ENCODE measurements around the gene GATA6. TPM values are rescaled to one million over a fixed set of nuclear protein-coding genes. Genes with fewer than 3 reads are reported as not detected.

Gene GATA6
- total and polyA plus RNA-seq, 2 of the 8 experiments (the other 6 are each of a cell fraction or from before 2014, with no cell fraction given) = 0.09 TPM; not detected in 1

- TF ChIP-seq CBX8 (IDR thresholded peaks at IDR 0.05; ENCODE audit: borderline replicate concordance, low read depth, low read length) (peak; percentile 51; the same call in 1 of the 2 replicates), RNF2 (IDR thresholded peaks at IDR 0.05; ENCODE audit: borderline replicate concordance, low read depth, low read length, missing control alignments, poor library complexity, severe bottlenecking) (peak; percentile 79), ZNF274 (IDR thresholded peaks at IDR 0.05; ENCODE audit: borderline replicate concordance, extremely low read depth, low read length) (no peak), HDAC2 (IDR thresholded peaks at IDR 0.05; ENCODE audit: borderline replicate concordance in 1 of 2, low read depth in 2 of 2, low read length in 2 of 2) (no peak), NRF1 (IDR thresholded peaks at IDR 0.05; ENCODE audit: low read depth, low read length) (no peak), EZH2 (IDR thresholded peaks at IDR 0.05; ENCODE audit: low read depth, low read length, severe bottlenecking) (peak; percentile 87), CBX5 (IDR thresholded peaks at IDR 0.05; ENCODE audit: low read depth, low read length) (no peak), TEAD4 (IDR thresholded peaks at IDR 0.05; ENCODE audit: low read depth, low read length) (no peak), TCF12 (IDR thresholded peaks at IDR 0.05; ENCODE audit: low read depth, low read length) (no peak), CEBPB (IDR thresholded peaks at IDR 0.05; ENCODE audit: low read depth, low read length) (no peak), SP4 (IDR thresholded peaks at IDR 0.05; ENCODE audit: low read length) (no peak)
Measured at GRCh38 chr18:22170421-22171257, 1.2 kb downstream of the GATA6 start (continued).
